NCI-H345 (cell line): ENCODE data around the gene CREB5.
A peak's percentile ranks its signal among the peaks of the same experiment; 100 is the strongest.
"Not testable (repeated sequence)": the region's sequence is repeated elsewhere in the genome, so short reads cannot be mapped to it uniquely, and the experiment has no call there.

Source experiments
- DNase-seq: peaks from one replicate; lab custom pipeline; 2025; lab: John Stamatoyannopoulos, UW

Gene CREB5

GRCh38 chr7:28784171-28784902 lies 372.0 kb downstream of the CREB5 start:
- DNase-seq, result peak; percentile 38

DNA sequence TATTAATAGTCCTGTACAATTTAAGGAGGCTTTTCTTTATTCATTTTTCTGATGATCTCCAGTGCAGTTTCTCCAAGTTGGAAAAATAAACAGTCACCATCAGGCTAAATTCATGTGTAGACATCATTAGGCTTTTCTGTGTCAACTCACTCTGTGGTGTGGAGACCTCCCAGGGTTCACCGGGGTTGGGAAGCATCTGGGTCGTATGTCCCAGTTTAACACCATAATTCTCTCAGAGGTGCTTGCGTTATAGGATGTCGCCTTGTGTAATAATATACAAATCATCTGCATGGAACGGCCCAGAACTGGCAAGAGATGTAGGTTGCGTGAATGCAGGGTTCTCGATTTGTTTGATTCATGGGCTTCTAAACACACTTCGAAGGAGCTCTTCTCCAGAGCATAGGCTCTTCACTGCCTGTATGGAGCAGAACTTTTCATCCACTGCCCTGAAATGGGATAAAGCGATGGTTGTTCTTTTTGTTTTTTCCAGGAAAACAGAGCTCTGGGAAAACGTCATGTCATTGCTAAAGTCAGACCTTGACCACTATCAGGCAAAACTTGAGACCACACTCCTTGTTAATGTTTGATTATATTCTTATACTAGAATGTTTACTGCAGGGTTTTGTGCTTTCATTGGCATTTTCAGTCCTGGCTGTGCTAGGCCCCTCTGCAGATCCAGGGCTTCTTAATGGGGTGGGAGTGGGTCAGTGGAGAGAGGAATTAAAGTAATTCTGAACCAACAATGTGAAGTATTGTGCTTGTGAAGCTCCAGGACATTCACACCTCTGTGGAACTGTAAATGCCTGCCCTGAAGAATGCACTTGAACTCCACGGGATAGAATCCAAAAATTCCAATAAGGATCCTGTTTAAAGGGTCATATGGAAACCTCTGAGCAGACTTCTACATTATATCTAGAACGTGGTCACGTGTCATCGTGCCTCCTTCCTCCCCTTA lies 373.0 kb downstream of the CREB5 start:
- DNase-seq, result no peak

- DNase-seq, result not testable (repeated sequence)
These were observed 373.8 kb downstream of the CREB5 start for GRCh38 chr7:28786156-28786555.

DNA sequence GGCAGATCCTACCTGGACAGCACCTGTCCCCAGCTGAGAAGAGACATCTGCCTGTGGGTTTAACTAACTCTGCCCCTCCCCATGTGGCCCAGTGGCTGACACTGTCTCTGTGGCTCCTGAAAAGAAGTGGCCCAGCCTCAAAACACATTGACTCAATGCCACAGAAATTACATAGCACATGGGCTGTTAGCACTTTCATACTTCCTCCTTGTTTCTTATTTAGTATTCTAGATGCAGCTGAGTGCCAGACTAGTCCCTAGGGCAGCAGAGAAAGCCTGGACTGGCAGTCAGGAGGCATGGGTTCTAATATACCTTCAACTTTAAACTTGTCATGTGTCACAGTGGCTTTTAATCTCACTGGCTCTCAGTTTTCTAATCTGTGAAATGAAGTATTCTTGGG lies 374.8 kb downstream of the CREB5 start:
- no peak for DNase-seq

DNA sequence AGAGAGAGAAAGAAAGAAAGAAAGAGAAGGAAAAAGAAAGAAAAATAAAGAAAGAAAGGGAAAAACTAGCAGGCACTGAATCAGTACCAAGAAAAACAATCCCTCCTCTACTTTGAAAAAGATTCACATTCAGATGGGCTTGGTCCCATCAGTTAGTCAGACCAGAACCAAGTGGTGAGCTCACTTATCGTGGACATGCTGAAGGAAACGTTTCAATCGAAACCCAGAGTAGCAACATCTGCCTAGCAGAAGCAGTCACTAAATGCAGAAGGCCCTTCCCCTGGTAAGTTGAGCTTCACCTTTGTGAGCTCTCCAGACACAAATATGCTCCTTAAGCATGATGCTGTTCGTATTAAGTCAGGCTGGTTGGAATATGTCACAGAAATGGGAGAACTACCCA lies 378.1 kb downstream of the CREB5 start:
- DNase-seq, result no peak

GRCh38 chr7:28792858-28793257 lies 380.5 kb downstream of the CREB5 start:
- DNase-seq, result no peak

GRCh38 chr7:28793381-28794085 lies 381.2 kb downstream of the CREB5 start:
- no peak for DNase-seq

DNA sequence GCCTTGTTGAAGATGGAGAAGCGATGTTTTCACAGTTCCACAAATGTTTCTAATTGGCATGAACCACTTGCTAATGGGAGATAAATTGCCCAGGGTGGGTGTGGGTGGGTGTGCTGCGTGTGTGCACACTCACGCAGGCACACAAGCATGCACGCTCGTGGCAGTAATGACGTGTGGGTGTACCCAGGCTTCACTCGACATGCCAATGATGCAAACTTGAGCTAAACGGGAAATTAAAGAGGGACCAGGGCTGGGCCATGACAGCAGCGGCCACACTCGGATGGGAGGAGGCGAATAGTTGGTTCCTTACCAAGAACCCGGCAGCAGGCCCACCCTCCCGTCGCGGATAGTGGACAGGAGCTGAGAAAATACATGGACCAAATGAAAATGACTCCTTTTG lies 386.0 kb downstream of the CREB5 start:
- DNase-seq, result no peak

DNA sequence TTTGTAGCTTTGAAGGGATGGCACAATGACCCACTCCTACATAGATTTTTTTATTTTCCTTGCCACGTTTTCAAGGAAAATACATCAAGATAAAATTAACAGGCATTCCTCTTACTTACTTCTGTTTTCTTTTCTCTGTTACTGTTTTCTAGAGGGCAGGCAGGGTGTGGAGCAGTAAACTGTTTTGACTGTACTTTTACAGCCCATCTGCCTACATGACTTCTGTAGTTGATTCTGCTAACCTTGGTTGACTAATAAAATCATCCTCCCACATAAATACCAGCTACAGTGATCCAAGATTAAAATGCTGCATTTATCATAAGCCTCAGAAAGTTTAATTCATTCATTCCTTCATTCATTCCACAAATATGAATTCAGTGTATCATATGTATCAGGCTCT lies 387.3 kb downstream of the CREB5 start:
- no peak for DNase-seq

- no peak for DNase-seq
These were observed 387.8 kb downstream of the CREB5 start for GRCh38 chr7:28800150-28800549.

DNA sequence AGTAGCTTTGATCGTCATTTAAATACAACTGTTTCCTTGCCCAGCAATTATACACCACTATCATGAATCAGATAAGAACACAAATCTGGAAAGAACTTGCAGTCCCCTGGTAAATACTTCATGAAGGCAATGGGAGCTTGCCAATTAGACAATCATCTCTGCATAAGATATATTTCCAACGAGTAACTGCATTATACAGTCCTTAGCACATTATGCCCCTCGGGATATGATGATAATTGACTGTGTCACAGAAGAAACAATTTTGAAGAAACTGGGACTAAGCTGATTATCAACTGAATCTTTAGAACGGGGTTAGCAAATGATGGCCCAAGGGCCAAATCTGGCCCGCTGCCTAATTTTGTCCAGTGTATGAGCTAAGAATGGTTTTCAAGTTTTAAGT lies 390.1 kb downstream of the CREB5 start:
- no peak for DNase-seq

DNA sequence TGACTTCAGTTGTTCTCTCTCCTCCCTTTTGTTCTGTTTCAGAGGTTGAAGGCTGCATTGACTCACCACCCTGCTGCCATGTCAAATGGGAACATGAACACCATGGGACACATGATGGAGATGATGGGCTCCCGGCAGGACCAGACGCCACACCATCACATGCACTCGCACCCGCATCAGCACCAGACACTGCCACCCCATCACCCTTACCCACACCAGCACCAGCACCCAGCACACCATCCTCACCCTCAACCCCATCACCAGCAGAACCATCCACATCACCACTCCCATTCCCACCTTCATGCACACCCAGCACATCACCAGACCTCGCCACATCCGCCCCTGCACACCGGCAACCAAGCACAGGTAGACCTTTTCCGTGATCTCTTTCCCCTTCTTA lies 391.8 kb downstream of the CREB5 start:
- no peak for DNase-seq

- DNase-seq, result no peak
These were observed 392.7 kb downstream of the CREB5 start for GRCh38 chr7:28804990-28805389.

- no peak for DNase-seq
These were observed 394.5 kb downstream of the CREB5 start for GRCh38 chr7:28806841-28807240.

DNA sequence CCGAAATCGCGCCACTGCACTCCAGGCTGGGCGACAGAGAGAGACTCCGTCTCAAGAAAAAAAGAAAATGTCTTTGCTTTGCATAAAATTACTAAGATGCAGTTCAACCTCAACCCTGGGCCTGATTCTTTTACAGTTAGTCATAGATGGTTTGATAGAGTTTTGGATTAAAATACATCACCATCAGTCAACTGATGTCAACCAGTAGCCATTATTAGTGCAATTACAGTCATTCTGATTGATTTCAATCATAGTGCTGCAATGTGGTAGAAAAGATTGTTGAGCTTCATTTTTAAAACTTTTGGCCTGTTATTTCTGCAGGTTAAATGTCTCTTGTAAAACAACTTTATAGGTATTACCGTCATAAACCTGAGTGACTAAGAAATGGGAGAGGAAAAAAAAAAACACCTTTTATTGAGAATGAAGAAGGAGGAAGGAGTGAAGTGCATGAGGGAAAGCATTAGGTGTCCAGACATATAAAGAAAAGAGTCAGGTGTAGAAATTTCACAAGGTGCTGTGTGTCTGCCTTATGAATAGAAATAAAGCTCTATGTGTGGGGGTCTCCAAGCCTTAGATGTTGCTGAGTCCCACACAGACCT lies 395.2 kb downstream of the CREB5 start:
- no peak for DNase-seq

- no peak for DNase-seq
These were observed 396.6 kb downstream of the CREB5 start for GRCh38 chr7:28808796-28809533.

GRCh38 chr7:28811008-28811407 lies 398.7 kb downstream of the CREB5 start:
- no peak for DNase-seq

GRCh38 chr7:28811701-28812430 lies 399.5 kb downstream of the CREB5 start:
- DNase-seq, result no peak

- no peak for DNase-seq
These were observed 400.3 kb downstream of the CREB5 start for GRCh38 chr7:28812616-28813015.

- DNase-seq, result no peak
These were observed 401.1 kb downstream of the CREB5 start for GRCh38 chr7:28813243-28813962.
